Testis (tissue), 2 donors: ENCODE data around the gene HK2.

Source experiments
- POLR2A ChIP-seq: fragments of 450-650 bp; IDR thresholded peaks from one replicate; pipeline ENCODE4 v1.6.1; 2017; ENCODE audit warnings: antibody characterized with exemption, mild to moderate bottlenecking, moderate library complexity
- TF ChIP-seq, protein P1 (sequence below), 3 experiments: fragments of 450-650 bp in 2 of 3; fragments of 200-600 bp in 1 of 3; sonication (generic) in 1 of 3; IDR thresholded peaks; one replicate each; pipeline ENCODE4 v1.5.1; 2016 to 2019; ENCODE audit warnings: antibody characterized with exemption in 3 of 3, mild to moderate bottlenecking in 2 of 3, moderate library complexity in 1 of 3

DNA sequence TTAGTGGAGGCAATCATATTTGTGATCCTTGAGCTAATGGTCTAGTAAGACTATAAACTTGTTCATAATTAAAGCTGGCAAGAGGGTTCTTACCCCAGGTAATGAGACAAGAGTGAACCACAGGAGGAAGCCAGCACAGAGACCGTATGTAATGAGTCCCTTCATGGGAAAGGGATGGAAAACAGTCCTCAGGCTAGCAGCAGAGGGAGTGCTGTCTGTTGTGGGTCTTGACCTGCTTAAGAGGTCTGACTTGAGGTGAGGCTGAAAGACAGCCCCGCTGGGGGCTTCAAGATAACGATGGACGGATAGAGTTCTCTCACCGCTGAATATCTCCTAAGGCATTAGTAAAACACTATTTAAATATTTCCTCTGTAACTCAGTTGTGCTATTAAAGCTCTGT lies 108.3 kb downstream of the HK2 start:
- TF ChIP-seq POLR2A: no peak
- TF ChIP-seq, protein P1, sequence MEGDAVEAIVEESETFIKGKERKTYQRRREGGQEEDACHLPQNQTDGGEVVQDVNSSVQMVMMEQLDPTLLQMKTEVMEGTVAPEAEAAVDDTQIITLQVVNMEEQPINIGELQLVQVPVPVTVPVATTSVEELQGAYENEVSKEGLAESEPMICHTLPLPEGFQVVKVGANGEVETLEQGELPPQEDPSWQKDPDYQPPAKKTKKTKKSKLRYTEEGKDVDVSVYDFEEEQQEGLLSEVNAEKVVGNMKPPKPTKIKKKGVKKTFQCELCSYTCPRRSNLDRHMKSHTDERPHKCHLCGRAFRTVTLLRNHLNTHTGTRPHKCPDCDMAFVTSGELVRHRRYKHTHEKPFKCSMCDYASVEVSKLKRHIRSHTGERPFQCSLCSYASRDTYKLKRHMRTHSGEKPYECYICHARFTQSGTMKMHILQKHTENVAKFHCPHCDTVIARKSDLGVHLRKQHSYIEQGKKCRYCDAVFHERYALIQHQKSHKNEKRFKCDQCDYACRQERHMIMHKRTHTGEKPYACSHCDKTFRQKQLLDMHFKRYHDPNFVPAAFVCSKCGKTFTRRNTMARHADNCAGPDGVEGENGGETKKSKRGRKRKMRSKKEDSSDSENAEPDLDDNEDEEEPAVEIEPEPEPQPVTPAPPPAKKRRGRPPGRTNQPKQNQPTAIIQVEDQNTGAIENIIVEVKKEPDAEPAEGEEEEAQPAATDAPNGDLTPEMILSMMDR (IDR thresholded peaks at IDR 0.05): no peak
